DMS 273 treated with DMSO at 0.1 percent for 48 hours (cell line): ENCODE results near the gene POP5.
"Not testable (repeated sequence)": the region's sequence is repeated elsewhere in the genome, so short reads cannot be mapped to it uniquely, and the experiment has no call there.

Experiments
- DNase-seq: peaks from one replicate; lab custom pipeline; 2025; lab: John Stamatoyannopoulos, UW

Gene POP5, protein sequence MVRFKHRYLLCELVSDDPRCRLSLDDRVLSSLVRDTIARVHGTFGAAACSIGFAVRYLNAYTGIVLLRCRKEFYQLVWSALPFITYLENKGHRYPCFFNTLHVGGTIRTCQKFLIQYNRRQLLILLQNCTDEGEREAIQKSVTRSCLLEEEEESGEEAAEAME

DNA sequence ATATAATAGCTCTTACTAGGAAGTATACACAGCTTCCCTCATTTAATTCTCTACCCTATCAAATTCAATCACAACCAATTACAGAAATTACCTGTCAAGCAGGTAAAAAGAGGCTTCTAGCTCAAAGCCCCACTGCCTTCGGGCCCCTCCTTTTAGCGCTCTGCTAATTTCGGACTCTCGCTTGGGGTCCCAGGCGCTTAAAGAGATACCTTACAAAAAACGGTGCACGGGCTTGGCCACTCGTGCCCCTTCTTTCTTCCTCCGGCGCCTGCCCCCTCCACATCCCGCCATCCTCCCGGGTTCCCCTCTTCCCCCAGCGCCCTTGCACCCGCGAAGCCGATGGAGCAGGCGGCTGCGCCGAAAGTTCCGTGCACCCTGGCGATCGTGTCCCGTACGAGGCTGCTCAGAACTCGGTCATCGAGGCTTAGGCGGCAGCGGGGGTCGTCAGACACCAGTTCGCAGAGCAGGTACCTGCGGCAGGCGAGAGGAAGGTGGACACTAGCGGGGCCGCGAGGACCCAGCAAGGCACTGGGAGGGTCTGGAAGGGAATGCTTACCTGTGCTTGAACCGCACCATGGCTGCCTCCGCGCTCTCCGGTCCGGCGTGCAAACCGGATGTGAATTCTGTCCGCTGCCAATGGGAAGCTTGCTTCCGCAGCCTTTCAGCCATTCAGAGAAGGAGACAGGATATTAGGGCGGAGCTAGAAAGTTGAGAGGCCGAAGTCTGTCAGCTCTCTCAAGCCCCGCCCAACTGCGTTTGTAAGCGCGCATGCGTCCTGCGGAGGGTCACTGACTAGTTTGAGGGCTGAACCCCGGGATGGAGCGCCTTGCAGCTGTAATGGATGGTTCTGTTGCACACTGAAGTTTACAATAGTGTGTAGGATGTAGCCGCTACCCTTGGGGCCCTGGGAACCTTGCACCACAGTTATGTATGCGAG lies at the start of gene POP5:
Gene POP5, minus strand, starts transcription at position 616 of the 937 bp plus-strand sequence. Its CDS starts 40 bp downstream, at position 576.
- DNase-seq = peak; percentile 91

DNA sequence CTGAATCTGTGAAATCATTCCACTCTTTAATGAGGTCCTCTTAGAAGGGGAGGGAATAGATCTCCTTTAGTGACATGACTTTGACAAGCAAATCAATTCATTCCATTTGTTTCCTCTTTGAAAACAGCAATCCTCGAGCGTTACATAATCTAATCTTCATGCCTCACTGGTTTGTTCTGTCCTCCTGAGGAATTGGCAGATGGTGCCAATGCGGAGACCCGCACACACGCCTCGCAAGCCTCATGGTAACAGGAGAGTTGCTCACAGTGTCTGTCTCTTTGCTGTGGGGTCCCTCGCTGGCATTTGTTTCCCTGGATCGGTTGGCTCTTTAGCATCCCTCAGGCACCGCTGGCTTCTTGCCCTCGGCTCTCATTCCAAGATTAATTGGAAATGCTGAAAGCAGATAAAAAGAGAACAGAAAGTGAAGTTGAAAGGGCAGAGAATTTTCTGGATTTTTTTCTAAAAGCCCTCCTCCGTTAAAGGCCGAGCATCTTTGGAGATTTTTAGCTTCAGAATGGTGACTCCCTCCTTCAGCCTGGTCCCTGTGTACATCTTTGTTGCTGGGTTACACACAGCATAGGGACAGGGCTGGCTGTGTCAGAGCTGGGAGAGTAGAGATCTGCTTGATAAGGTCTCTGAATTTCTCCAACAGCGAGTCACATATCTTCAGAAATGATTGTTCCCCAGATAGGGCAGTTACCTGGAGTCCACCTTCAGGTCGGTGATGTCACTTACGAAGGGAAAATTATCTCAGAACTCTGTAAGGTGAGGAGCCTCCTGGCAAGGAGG lies 49.1 kb upstream of the POP5 start:
- no peak for DNase-seq

DNA sequence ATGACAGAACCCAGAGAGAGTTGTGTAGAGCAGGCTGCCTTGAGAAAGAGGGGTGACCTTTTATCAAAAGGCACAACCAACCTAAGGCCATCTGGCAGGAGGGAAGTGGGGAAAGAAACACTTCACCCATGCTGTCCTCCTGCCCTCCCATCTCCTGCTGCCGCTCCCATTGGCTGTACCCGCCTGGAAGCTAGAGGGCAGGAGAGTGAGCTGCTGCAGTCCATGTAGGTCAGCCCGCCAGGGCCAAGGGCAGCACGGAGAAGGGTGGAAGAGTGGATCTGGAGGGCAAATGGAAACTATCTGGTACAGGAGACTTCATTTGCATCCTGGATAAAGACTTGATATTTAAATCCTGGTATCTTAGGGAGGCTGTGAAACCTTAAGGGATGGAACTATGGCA lies 47.7 kb upstream of the POP5 start:
- peak; percentile 40 for DNase-seq

DNA sequence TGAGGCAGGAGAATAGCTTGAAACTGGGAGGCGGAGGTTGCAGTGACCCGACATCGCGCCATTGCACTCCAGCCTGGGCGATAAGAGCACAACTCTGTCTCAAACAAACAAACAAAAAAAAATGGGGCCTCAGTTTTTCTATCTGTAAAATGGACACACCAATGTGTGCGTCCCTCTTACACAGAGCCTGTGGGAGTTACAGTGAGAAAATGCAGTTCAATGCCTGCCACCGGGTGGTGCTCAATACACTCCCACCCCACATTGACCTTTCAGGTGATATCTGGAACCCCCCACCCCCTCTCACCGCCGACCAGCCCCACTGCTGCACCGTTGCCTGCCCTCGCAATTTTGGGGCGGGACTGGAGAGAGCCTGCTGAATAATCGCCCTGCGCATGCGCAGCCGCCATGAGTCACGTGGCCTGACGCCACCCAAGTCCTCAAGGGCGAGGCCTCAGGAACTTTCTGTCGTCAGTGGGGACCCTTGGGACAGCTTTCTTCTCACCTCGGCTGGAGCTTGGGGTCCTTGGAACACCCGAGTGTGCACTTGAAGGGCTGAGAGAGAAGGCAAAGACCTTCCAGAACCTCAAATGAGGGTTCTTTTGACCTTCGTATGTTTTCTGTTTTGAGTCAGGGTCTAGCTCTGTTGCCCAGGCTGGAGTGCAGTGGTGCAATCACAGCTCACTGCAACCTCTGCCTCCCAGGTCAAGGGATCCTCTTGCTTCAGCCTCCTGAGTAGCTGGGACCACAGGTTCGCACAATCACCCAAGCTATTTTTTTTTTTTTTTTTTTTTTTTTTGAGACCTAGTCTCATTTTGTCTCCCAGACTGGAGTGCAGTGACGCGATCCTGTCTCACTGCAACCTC lies 44.6 kb upstream of the POP5 start:
- no peak for DNase-seq

DNA sequence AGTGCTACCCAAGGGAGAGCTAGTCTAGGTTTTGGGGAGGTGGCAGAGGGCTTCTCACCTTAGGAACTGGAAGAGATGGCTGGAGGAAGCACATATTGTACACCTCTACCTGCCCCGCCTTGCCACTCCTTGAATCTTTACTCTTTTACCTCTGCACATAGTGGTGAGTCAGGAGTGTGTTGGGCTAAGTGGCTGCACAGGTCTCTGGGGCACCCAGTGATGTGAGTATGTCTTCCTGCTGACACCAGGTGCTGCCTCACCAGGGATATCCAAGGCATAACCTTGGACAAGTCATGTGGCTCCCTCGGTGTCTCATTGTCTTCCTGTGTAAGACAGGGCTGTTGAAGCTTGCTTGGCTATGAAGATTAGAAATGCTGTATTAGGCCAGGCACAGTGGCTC lies 39.4 kb upstream of the POP5 start:
- no peak for DNase-seq

DNA sequence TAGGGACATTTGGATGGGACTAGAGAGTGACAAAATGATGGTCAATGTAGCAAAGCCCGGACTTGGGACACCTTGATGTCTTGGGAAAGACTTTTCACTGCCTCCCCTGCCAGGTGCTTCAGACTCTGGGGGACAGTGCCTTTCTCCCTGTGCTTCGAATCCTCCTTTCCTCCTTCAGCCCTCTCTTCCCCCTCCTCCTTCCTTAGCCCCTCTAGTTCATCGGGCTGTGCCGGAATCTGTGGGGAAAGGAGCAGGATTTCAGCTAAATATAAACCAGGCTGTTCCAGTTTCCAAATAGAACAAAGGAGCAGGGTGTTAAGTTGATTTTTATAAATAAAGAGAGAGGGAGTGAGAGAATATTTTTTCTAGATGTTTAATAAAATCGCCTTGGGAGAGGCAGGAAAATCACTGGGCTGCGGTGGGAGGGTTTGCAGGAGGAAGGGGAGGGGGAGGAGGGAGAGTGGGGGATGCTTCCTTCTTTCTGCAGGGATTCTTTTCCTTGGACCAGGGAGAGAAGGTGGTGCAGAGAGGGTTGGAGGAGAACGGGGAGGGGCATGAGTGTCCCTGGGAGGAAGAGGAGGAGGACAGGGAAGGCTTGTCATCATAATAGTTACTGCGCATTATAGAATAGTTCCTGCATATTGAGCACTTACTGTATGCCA lies 37.9 kb upstream of the POP5 start:
- no peak for DNase-seq

DNA sequence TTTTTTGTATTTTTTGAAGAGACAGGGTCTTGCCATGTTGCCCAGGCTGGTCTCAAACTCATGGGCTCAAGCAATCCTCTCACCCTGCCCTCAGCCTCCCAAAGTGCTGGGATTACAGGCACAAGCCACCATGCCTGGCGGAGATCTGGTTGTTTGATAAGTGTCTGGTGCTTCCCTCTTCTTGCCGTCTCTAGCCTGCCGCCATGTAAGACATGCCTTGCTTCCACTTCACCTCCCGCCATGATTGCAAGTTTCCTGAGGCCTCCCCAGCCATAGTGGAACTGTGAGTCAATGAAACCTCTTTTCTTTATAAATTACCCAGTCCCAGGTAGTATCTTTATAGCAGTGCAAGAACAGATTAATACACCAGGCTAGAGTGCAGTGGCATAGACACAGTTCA lies 36.6 kb upstream of the POP5 start:
- not testable (repeated sequence) for DNase-seq

DNA sequence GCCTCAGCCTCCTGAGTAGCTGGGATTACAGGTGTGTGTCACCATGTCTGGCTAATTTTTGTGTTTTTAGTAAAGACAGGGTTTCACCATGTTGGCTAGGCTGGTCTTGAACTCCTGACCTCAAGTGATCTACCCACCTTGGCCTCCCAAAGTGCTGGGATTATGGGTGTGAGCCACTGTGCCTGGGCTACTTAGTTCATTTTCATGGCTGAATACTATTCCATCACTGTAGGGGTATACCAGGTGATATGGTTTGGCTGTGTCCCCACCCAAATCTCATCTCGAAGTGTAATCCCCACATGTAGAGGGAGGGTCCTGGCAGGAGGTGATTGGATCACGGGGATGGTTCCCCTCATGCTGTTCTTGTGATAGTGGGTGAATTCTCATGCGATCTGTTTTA lies 36.0 kb upstream of the POP5 start:
- DNase-seq = not testable (repeated sequence)

DNA sequence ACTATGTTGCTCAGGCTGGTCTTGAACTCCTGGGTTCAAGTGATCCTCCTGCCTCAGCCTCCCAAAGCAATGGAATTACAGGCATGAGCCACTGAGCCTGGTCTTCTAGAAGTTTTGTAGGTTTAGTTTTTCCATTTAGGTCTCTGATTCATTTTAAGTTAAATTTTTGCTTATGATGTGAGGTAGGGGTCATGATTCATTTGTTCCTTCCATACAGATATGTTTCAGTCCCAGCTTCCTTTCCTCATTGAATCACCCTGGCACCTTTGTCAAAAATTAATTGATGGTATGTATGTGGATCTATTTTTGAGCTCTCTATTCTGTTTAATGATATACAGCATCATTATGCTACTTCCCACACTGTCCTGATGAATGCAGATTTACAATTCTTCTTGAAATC lies 33.6 kb upstream of the POP5 start:
- DNase-seq = no peak

DNA sequence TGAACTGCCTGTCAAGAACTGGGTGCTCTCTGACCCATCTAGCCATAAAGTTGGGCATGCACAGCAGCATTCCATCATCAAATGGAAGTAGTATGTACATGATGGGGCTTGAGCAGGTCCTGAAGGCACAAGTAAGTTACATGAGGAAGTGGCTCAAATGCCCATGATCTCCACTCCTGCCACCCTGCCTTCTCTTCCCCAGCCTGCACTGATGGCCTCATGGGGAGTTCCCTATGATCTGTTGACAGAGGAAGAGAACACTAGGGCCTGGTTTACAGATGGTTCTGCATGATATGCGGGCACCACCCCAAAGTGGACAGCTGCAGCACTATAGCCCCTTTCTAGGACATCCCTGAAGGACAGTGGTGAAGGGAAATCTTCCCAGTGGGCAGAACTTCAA lies 30.3 kb upstream of the POP5 start:
- DNase-seq = not testable (repeated sequence)

DNA sequence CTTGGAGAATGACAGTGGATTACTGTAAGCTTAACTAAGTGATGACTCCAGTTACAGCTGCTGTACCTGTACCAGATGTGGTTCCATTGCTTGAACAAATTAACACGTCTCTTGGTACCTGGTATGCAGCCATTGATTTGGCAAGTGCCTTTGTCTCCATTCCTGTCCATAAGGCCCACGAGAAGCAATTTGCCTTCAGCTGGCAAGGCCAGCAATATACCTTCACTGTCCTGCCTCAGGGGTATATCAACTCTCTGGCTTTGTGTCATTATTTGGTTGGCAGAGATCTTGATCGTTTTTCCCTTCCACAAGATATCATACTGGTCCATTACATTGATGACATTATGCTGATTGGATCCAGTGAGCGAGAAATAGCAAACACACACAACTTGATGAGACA lies 29.4 kb upstream of the POP5 start:
- no peak for DNase-seq

DNA sequence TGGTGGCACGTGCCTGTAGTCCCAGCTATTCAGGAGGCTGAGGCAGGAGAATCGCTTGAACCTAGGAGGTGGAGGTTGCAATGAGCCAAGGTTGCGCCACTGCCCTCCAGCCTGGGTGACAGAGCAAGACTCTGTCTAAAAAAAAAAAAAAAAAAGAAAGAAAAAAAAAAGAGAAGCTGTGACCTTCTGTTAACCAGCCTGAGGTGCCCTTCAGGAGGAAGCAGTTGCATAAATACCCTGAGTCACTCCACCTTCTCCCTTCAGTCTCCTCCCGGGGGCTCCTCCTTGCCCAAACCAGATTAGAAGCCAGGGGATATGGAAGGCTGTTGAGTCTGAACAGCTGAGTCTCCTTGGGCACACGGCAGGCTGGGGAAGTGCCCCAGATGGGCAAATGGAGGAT lies 21.2 kb upstream of the POP5 start:
- not testable (repeated sequence) for DNase-seq

DNA sequence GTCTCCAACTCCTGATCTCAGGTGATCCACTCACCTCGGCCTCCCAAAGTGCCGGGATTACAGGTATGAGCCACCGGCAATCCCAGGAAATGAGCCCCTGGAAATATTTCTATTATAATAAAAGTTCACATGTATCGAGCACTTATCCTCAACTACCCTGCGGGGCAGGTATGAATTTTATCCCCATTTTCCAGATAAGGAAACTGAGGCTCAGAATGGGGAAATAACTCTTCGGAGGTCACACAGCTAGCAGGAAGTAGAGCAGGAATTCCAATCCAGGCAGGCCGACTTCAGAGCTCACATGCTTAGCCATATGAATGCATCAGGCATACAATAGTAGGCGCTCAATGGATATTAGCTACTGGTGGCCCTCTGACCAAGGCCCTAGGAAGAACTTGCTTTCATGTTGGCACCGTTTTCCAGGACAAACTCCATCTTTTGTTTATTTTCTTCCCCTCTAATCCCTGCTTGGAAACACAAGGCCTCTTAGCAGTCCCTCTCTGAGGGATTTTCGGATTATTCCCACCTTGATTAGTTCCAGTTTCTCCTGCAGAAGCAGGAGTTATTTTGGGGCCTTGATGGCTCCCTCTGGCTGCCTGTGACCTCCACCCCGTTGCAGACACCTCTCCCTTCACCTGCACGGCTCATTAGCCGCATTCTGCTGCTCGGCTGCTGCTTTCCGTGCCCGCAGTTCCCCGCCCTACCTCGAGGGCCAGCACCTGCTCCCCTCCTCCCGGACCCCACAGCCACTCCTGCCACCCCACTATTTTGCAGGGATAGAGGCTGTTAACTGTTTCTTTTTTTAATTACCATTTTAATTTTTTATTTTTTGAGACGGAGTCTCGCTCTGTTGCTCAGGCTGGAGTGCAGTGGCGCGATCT lies 18.7 kb upstream of the POP5 start:
- DNase-seq = no peak

DNA sequence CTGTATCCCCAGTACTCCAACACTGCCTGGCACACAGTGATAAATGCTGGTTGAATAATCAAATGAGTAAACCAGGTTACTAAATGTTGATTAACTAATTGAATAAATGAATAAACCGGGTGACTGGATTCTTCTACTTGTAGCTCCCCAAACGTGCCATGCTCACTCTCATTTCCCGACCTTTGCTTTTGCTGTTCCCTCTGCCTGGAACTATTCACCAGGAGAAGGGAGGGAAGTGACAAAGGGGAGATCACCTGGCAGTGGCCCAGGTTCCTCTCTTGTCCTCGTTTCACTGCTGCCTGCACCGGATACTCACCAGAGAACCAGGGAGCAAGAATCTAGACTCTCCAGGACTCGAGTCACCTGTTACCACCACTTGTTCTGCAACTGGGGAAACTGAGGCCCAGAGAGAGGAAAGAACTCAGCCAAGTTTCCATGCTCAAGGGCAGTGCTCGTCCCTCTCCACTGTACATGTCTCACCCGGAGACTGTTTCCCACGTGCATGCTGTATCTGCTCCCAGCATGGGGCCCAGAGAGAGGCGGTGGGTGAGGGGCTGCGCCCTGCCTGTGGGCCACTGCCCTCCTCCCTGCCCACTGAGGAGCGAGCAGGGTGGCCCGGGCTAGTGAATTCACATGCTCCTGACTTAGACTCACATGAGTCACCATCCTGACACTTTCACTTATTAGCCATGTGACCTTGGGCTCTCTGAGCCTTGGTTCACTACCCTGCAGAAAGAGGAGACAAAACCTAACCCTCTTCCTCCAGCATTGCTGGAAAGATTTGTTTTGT lies 17.7 kb upstream of the POP5 start:
- no peak for DNase-seq

DNA sequence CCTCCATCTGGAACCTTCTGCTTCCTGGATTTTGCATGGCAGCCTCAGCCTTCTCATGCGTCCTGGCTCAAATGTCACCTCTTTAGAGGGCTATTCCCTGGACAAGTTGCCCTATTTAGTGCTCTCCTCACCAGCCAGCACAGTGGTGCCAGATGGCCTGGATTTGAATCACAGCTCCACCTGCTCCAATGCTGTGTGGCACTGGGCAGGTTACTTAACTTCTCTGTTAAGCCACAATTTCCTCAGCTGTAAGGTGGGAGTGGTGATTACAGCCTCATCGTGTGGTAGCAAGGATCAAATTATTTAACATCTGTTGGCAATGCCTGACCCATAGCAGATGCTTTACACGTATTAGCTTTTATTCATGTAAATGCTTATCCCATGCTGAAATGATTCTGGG lies 16.7 kb upstream of the POP5 start:
- DNase-seq = no peak

DNA sequence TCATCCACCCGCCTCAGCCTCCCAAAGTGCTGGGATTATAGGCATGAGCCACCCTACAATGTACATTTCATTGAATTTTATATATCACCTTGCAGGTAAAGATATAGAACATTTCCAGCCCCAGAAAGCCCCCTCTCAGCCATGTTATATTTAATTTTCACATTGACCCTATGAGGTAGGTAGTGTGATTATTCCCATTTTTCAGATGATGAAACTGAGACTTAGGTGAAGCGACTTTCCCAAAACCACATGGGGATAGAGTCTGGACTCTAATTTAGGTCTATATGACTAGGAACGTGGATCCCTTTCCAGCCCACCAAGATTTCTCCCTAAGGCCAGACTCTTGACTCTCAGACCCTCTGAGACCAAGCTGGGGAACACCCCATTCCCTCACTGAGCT lies 15.7 kb upstream of the POP5 start:
- no peak for DNase-seq

DNA sequence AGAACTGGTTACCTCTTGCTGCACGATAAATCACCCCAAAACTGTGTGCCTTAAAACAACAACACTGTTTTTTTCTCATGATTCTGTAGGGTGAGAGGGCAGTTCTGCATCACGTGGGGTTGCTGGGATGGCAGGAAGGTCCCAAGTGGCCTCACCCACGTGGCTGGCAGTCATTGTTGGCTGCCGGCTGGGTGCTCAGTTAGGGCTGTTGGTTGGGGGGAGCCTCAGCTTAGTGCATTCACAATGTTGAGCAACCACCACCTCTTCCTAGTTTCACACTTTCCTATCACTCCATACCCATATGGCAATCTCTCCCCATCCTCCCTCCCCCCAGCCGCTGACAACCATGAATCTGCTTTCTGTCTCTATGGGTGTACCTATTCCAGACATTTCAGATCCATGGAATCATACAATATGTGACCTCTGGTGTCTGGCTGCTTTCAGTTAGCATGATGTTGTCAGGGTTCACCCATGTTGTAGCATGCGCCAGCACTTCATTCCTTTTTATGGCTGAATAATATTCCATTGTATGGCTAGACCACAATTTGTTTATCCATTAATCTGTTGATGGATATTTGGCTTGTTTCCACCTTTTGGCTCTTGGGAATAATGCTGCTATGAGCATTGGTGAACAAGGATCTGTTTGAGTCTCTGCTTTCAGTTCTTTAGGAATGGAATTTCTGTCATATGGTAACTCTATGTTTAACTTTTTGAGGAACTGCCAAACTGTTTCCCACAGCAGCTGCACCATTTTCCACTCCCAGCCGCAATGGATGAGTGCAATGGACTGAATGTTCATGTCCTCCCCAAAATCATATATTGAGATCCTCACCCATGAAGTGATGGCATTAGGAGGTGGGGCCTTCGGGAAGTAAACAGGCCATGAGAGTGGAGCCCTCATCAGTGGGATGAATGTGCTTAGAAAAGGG lies 11.2 kb upstream of the POP5 start:
- no peak for DNase-seq

DNA sequence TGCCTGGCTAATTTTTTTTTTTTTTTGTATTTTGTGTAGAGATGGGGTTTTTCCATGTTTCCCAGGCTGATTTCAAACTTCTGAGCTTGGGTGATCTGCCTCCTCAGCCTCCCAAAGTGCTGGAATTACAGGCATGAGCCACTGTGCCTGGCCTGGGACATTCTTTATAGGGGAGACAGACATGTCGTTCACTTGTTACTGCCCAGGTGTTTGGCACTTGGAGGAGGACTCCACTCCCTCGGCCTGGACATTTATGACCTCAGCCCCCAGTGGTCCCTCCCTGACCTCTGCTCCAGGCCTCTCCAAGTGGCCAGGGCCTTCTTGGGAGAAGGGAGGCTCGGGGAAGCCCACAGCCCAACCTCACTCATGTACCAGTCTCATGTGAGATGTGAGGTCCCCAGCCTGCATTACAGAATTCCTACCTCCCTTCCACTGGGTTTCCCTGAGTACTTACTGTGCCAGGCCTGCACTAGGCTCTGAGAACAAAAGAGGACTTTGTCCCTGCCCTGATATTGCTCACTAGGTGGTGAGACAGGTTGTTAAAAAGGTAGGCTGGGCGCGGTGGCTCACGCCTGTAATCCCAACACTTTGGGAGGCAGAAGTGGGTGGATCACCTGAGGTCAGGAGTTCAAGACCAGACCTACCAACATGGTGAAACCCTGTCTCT lies 9.7 kb upstream of the POP5 start:
- no peak for DNase-seq
